ENCODE measurements around the gene CIAO1. TPM values are rescaled to one million over a fixed set of nuclear protein-coding genes. Genes with fewer than 3 reads are reported as not detected.
"Not testable (repeated sequence)": the region's sequence is repeated elsewhere in the genome, so short reads cannot be mapped to it uniquely, and the experiment has no call there.

CIAO1 gene
- total RNA-seq, 4 donors from 2014 or later: 73.5 to 102 (median 95.6) TPM

- DNase-seq: no peak
- ATAC-seq: no peak
- Histone ChIP-seq H3K27ac (peak overlapping the region; percentile 94 to 99 (median 96)), H3K4me1 (peaks cover 97 to 98% of the 10 kb centered on the region in 2 donors), H3K9me3 (no peaks in the 10 kb centered on the region), H3K27me3 (no peaks in the 10 kb centered on the region), H3K4me3 (no peak overlapping the region), H3K36me3 (peaks cover 0 to 22% of the 10 kb centered on the region in 2 donors)
- in situ Hi-C loops (cut with MboI; ENCODE audit: low sequenced_read_pairs in 4 of 4) (loop anchor here in 2 of 4 donors (10.0 to 25.0 kb wide), 3 partner anchors 52 to 244 kb away; partner anchors contain the start of genes ASTL (in 1 of the 2), DUSP2 (in 1 of the 2) and STARD7 (in 1 of the 2)), intact Hi-C loops (cut with DNase I; ENCODE audit: low total_unique reads) (loop anchor here (10.0 kb wide), 1 partner anchor 378 kb away; the partner anchor contains the start of gene KANSL3)
- TF ChIP-seq CTCF (IDR thresholded peaks at IDR 0.05 in 4 of 5, conservative IDR thresholded peaks at IDR 0.05 in 1 of 5) (no peak), POLR2A (IDR thresholded peaks at IDR 0.05) (no peak)
These were observed 9.4 kb upstream of the CIAO1 start for GRCh38 chr2:96256611-96257113.

GRCh38 chr2:96257744-96258143 lies 8.3 kb upstream of the CIAO1 start:
- H3K27me3 ChIP-seq, DNase-seq, H3K9me3 ChIP-seq, ATAC-seq: not testable (repeated sequence)
- Histone ChIP-seq H3K4me1 (peaks cover 96 to 99% of the 10 kb centered on the region in 2 donors), H3K4me3 (peak overlapping the region in 1 of 4 donors; percentile 14), H3K27ac (peak overlapping the region; percentile 94 to 99 (median 96)), H3K36me3 (peaks cover 0 to 22% of the 10 kb centered on the region in 2 donors)
- intact Hi-C loops (cut with DNase I; ENCODE audit: low total_unique reads) (loop anchor here (10.0 kb wide), 1 partner anchor 377 kb away; the partner anchor contains the start of gene KANSL3), in situ Hi-C loops (cut with MboI; ENCODE audit: low sequenced_read_pairs in 4 of 4) (loop anchor here in 2 of 4 donors (10.0 to 25.0 kb wide), 3 partner anchors 53 to 245 kb away; partner anchors contain the start of genes ASTL (in 1 of the 2), DUSP2 (in 1 of the 2) and STARD7 (in 1 of the 2))

- TF ChIP-seq CTCF (IDR thresholded peaks at IDR 0.05 in 4 of 5, conservative IDR thresholded peaks at IDR 0.05 in 1 of 5) (no peak), POLR2A (IDR thresholded peaks at IDR 0.05) (peak; percentile 21 to 52)
- Histone ChIP-seq H3K4me1 (peaks cover 96 to 99% of the 10 kb centered on the region in 2 donors), H3K9me3 (no peaks in the 10 kb centered on the region), H3K36me3 (peaks cover 0 to 16% of the 10 kb centered on the region in 2 donors), H3K27me3 (no peaks in the 10 kb centered on the region), H3K27ac (peak overlapping the region; percentile 94 to 99 (median 96)), H3K4me3 (peak overlapping the region in 1 of 4 donors; percentile 14)
- intact Hi-C loops (cut with DNase I; ENCODE audit: low total_unique reads) (loop anchor here (10.0 kb wide), 1 partner anchor 376 kb away; the partner anchor contains the start of gene KANSL3), in situ Hi-C loops (cut with MboI; ENCODE audit: low sequenced_read_pairs in 4 of 4) (loop anchor here in 2 of 4 donors (10.0 to 25.0 kb wide), 3 partner anchors 54 to 246 kb away; partner anchors contain the start of genes ASTL (in 1 of the 2), DUSP2 (in 1 of the 2) and STARD7 (in 1 of the 2))
- ATAC-seq: peak; percentile 69 to 73
- DNase-seq: peak; percentile 80 to 88
These were observed 7.6 kb upstream of the CIAO1 start for GRCh38 chr2:96258166-96259022.

DNA sequence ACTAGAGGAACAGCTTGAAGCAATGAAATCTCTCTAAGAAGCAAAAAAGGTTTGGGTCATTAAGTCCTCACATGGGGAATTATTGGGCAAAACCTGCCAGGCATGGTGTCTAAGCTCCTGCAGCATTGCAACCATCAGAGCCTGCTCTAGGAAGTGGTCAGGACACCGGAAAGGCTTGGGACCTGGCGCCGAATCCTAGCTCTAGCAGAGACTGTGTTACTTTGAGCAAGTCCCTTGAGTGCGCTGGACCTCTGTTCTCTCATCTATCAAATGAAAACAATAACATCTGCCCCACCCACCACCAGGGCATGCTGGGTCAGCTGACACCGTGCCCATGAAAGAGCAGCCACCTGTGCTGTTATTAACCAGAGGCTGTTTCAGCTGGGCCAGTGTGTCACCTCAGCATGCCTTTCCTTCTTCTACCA lies 6.5 kb upstream of the CIAO1 start:
- in situ Hi-C loops (cut with MboI; ENCODE audit: low sequenced_read_pairs in 4 of 4) (loop anchor here in 2 of 4 donors (10.0 to 25.0 kb wide), 3 partner anchors 55 to 247 kb away; partner anchors contain the start of genes ASTL (in 1 of the 2), DUSP2 (in 1 of the 2) and STARD7 (in 1 of the 2)), intact Hi-C loops (cut with DNase I; ENCODE audit: low total_unique reads) (loop anchor here (10.0 kb wide), 1 partner anchor 375 kb away; the partner anchor contains the start of gene KANSL3)
- peak; percentile 9 to 19 for ATAC-seq
- peak in 1 of 2 donors; percentile 18 for TF ChIP-seq POLR2A (IDR thresholded peaks at IDR 0.05)
- no peak for TF ChIP-seq CTCF (IDR thresholded peaks at IDR 0.05 in 4 of 5, conservative IDR thresholded peaks at IDR 0.05 in 1 of 5)
- H3K9me3 ChIP-seq: no peaks in the 10 kb centered on the region
- H3K27me3 ChIP-seq: no peaks in the 10 kb centered on the region
- H3K36me3 ChIP-seq: peaks cover 0 to 10% of the 10 kb centered on the region in 2 donors
- H3K4me1 ChIP-seq: peaks cover 96 to 99% of the 10 kb centered on the region in 2 donors
- DNase-seq: peak; percentile 66 to 80
- peak overlapping the region in 2 of 4 donors; percentile 17 to 40 for H3K4me3 ChIP-seq
- H3K27ac ChIP-seq: peak overlapping the region; percentile 94 to 99 (median 96)
